ENCODE measurements around the gene ZNF630.

DNA sequence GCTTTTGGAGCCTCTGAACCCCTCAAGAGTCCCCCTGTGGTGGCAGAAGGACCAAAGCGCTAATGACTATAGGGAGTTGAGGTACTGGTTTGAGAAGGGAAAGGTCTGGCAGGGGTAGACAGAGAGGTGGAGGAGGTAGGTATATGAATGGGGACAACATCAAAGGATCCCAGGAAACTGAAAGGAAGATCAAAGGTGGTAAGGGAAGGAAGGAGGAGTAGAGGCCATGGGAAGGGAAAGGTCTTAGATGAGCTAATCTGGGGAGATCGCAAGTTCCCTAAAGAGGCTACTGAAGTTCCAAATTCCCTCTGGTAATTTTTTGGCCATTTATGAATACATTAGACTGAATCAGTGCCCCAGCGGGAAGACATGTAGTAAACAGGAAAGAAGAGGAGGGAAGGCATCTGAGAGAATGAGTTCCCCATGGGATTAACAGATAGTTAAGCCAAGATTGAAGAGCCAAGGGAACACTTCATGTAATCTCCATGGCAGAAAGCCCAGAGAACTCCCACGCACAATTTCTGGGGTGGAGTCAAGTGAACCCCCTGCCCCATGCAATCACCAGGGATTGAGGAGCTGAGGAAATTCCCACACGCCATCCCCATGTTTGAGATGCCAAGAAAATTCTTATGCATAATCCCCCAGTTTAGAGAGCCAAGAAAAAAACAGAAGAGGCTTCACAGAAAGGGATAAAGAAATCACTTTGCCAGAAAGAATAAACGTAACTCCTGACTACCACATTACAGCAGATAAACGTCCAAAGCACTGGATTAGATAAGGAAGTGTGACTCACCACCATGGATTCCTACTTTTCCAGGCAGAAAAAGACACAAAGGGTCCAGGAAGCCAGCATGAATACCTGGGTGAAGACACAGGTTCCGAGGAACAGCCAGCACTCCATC lies 25.8 kb downstream of the ZNF630 start:
- TF ChIP-seq, protein P1, sequence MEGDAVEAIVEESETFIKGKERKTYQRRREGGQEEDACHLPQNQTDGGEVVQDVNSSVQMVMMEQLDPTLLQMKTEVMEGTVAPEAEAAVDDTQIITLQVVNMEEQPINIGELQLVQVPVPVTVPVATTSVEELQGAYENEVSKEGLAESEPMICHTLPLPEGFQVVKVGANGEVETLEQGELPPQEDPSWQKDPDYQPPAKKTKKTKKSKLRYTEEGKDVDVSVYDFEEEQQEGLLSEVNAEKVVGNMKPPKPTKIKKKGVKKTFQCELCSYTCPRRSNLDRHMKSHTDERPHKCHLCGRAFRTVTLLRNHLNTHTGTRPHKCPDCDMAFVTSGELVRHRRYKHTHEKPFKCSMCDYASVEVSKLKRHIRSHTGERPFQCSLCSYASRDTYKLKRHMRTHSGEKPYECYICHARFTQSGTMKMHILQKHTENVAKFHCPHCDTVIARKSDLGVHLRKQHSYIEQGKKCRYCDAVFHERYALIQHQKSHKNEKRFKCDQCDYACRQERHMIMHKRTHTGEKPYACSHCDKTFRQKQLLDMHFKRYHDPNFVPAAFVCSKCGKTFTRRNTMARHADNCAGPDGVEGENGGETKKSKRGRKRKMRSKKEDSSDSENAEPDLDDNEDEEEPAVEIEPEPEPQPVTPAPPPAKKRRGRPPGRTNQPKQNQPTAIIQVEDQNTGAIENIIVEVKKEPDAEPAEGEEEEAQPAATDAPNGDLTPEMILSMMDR (IDR thresholded peaks at IDR 0.05; ENCODE audit: poor library complexity, severe bottlenecking): no peak
- TF ChIP-seq EP300 (conservative IDR thresholded peaks at IDR 0.05; ENCODE audit: poor library complexity, severe bottlenecking): no peak
- TF ChIP-seq POLR2AphosphoS5 (IDR thresholded peaks at IDR 0.05): no peak
- no peak for TF ChIP-seq RAD21 (conservative IDR thresholded peaks at IDR 0.05)
- TF ChIP-seq, protein P2, sequence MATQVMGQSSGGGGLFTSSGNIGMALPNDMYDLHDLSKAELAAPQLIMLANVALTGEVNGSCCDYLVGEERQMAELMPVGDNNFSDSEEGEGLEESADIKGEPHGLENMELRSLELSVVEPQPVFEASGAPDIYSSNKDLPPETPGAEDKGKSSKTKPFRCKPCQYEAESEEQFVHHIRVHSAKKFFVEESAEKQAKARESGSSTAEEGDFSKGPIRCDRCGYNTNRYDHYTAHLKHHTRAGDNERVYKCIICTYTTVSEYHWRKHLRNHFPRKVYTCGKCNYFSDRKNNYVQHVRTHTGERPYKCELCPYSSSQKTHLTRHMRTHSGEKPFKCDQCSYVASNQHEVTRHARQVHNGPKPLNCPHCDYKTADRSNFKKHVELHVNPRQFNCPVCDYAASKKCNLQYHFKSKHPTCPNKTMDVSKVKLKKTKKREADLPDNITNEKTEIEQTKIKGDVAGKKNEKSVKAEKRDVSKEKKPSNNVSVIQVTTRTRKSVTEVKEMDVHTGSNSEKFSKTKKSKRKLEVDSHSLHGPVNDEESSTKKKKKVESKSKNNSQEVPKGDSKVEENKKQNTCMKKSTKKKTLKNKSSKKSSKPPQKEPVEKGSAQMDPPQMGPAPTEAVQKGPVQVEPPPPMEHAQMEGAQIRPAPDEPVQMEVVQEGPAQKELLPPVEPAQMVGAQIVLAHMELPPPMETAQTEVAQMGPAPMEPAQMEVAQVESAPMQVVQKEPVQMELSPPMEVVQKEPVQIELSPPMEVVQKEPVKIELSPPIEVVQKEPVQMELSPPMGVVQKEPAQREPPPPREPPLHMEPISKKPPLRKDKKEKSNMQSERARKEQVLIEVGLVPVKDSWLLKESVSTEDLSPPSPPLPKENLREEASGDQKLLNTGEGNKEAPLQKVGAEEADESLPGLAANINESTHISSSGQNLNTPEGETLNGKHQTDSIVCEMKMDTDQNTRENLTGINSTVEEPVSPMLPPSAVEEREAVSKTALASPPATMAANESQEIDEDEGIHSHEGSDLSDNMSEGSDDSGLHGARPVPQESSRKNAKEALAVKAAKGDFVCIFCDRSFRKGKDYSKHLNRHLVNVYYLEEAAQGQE (IDR thresholded peaks at IDR 0.05; ENCODE audit: borderline replicate concordance): no peak
- no peak for TF ChIP-seq EZH2 (IDR thresholded peaks at IDR 0.05; ENCODE audit: borderline replicate concordance, insufficient read depth, low read length, poor library complexity, severe bottlenecking)
- no peak for TF ChIP-seq SMC3 (conservative IDR thresholded peaks at IDR 0.05; ENCODE audit: poor library complexity)
